IPS-15b (cell line): Measurements from ENCODE around the gene DGKB.

Experiments
- H3K27me3 ChIP-seq: one replicate; pipeline ENCODE4 v1.6.1; 2013; ENCODE audit warnings: low read length; ENCODE audit not compliant: control insufficient read depth, insufficient read depth
- H3K36me3 ChIP-seq: one replicate; pipeline ENCODE4 v1.6.1; 2013; ENCODE audit warnings: low read length; ENCODE audit not compliant: control insufficient read depth, insufficient read depth
- H3K4me1 ChIP-seq: one replicate; pipeline ENCODE4 v1.6.1; 2013; ENCODE audit warnings: mild to moderate bottlenecking, low read length; ENCODE audit not compliant: control insufficient read depth, insufficient read depth
- H3K4me3 ChIP-seq: one replicate; pipeline ENCODE4 v1.5.1; 2013; ENCODE audit warnings: low read depth, low read length
- H3K9ac ChIP-seq: one replicate; pipeline ENCODE4 v1.6.1; 2013; ENCODE audit warnings: low read depth, mild to moderate bottlenecking, low read length
- H3K9me3 ChIP-seq: one replicate; pipeline ENCODE4 v1.6.1; 2013; ENCODE audit warnings: mild to moderate bottlenecking, low read length; ENCODE audit not compliant: control insufficient read depth, insufficient read depth

The DGKB gene

GRCh38 chr7:14821757-14822480 lies 80.6 kb downstream of the DGKB start:
- H3K4me3 ChIP-seq, result no peak overlapping the region
- H3K36me3 ChIP-seq, result no peaks in the 10 kb centered on the region
- H3K4me1 ChIP-seq, result no peaks in the 10 kb centered on the region
- H3K27me3 ChIP-seq, result no peaks in the 10 kb centered on the region
- no peak overlapping the region for H3K9ac ChIP-seq
- no peaks in the 10 kb centered on the region for H3K9me3 ChIP-seq

- no peaks in the 10 kb centered on the region for H3K36me3 ChIP-seq
- H3K9ac ChIP-seq, result no peak overlapping the region
- no peaks in the 10 kb centered on the region for H3K27me3 ChIP-seq
- no peak overlapping the region for H3K4me3 ChIP-seq
- H3K9me3 ChIP-seq, result no peaks in the 10 kb centered on the region
- H3K4me1 ChIP-seq, result no peaks in the 10 kb centered on the region
Observed at GRCh38 chr7:14818871-14819270, 83.7 kb downstream of the DGKB start.

GRCh38 chr7:14817829-14818614 lies 84.5 kb downstream of the DGKB start:
- no peak overlapping the region for H3K4me3 ChIP-seq
- no peak overlapping the region for H3K9ac ChIP-seq
- no peaks in the 10 kb centered on the region for H3K27me3 ChIP-seq
- H3K4me1 ChIP-seq, result no peaks in the 10 kb centered on the region
- no peaks in the 10 kb centered on the region for H3K9me3 ChIP-seq
- H3K36me3 ChIP-seq, result no peaks in the 10 kb centered on the region

GRCh38 chr7:14807507-14807906 lies 95.0 kb downstream of the DGKB start:
- no peaks in the 10 kb centered on the region for H3K27me3 ChIP-seq
- no peak overlapping the region for H3K4me3 ChIP-seq
- H3K9ac ChIP-seq, result no peak overlapping the region
- H3K36me3 ChIP-seq, result no peaks in the 10 kb centered on the region
- H3K4me1 ChIP-seq, result no peaks in the 10 kb centered on the region
- no peaks in the 10 kb centered on the region for H3K9me3 ChIP-seq

GRCh38 chr7:14806891-14807290 lies 95.7 kb downstream of the DGKB start:
- H3K36me3 ChIP-seq, result no peaks in the 10 kb centered on the region
- no peaks in the 10 kb centered on the region for H3K27me3 ChIP-seq
- no peaks in the 10 kb centered on the region for H3K4me1 ChIP-seq
- H3K4me3 ChIP-seq, result no peak overlapping the region
- H3K9me3 ChIP-seq, result no peaks in the 10 kb centered on the region
- no peak overlapping the region for H3K9ac ChIP-seq

- H3K36me3 ChIP-seq, result no peaks in the 10 kb centered on the region
- no peak overlapping the region for H3K9ac ChIP-seq
- H3K27me3 ChIP-seq, result no peaks in the 10 kb centered on the region
- H3K4me1 ChIP-seq, result no peaks in the 10 kb centered on the region
- no peaks in the 10 kb centered on the region for H3K9me3 ChIP-seq
- H3K4me3 ChIP-seq, result no peak overlapping the region
Observed at GRCh38 chr7:14805105-14805719, 97.3 kb downstream of the DGKB start.

GRCh38 chr7:14800664-14801063 lies 101.9 kb downstream of the DGKB start:
- Histone ChIP-seq H3K4me1 (no peaks in the 10 kb centered on the region), H3K9me3 (no peaks in the 10 kb centered on the region), H3K27me3 (no peaks in the 10 kb centered on the region), H3K9ac (no peak overlapping the region), H3K36me3 (no peaks in the 10 kb centered on the region), H3K4me3 (no peak overlapping the region)

- no peaks in the 10 kb centered on the region for H3K36me3 ChIP-seq
- no peak overlapping the region for H3K9ac ChIP-seq
- H3K4me1 ChIP-seq, result peaks cover 4% of the 10 kb centered on the region
- H3K27me3 ChIP-seq, result no peaks in the 10 kb centered on the region
- H3K9me3 ChIP-seq, result no peaks in the 10 kb centered on the region
- H3K4me3 ChIP-seq, result no peak overlapping the region
Observed at GRCh38 chr7:14793151-14793550, 109.4 kb downstream of the DGKB start.

- Histone ChIP-seq H3K9ac (no peak overlapping the region), H3K27me3 (no peaks in the 10 kb centered on the region), H3K4me3 (no peak overlapping the region), H3K36me3 (no peaks in the 10 kb centered on the region), H3K4me1 (no peaks in the 10 kb centered on the region), H3K9me3 (no peaks in the 10 kb centered on the region)
Observed at GRCh38 chr7:14787551-14787950, 115.0 kb downstream of the DGKB start.

- H3K4me1 ChIP-seq, result no peaks in the 10 kb centered on the region
- H3K36me3 ChIP-seq, result no peaks in the 10 kb centered on the region
- no peak overlapping the region for H3K9ac ChIP-seq
- no peaks in the 10 kb centered on the region for H3K9me3 ChIP-seq
- no peak overlapping the region for H3K4me3 ChIP-seq
- no peaks in the 10 kb centered on the region for H3K27me3 ChIP-seq
Observed at GRCh38 chr7:14786314-14786895, 116.1 kb downstream of the DGKB start.

- Histone ChIP-seq H3K27me3 (no peaks in the 10 kb centered on the region), H3K36me3 (no peaks in the 10 kb centered on the region), H3K4me1 (no peaks in the 10 kb centered on the region), H3K9ac (no peak overlapping the region), H3K9me3 (peaks cover 7% of the 10 kb centered on the region), H3K4me3 (no peak overlapping the region)
Observed at GRCh38 chr7:14777806-14778205, 124.7 kb downstream of the DGKB start.
